ENCODE measurements around the gene DPYSL3. TPM values are rescaled to one million over a fixed set of nuclear protein-coding genes. Genes with fewer than 3 reads are reported as not detected.

DPYSL3 gene
- total RNA-seq, 1 experiment from 2014 or later = 17.2 TPM

DNA sequence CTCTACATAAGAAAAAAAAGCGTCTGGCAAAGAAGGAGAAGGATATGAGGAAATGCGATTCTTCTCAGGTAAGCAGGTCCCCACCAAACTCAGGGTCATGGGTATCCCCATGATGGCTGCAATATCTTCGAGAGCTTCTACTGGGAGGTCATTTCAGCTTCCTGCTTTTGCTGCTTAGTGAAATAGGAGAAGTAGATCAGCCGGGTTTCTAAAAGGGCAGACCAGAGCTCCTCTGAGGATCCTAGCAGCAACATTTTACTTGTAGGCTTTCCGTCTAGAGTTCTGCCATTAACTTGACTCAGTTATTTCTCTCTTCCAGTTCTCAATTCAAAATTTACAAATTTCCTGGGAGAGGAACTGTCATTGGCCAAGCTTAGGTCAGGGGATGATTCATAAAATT is 134.7 kb downstream of the DPYSL3 start (continued):
- TF ChIP-seq, protein P1, sequence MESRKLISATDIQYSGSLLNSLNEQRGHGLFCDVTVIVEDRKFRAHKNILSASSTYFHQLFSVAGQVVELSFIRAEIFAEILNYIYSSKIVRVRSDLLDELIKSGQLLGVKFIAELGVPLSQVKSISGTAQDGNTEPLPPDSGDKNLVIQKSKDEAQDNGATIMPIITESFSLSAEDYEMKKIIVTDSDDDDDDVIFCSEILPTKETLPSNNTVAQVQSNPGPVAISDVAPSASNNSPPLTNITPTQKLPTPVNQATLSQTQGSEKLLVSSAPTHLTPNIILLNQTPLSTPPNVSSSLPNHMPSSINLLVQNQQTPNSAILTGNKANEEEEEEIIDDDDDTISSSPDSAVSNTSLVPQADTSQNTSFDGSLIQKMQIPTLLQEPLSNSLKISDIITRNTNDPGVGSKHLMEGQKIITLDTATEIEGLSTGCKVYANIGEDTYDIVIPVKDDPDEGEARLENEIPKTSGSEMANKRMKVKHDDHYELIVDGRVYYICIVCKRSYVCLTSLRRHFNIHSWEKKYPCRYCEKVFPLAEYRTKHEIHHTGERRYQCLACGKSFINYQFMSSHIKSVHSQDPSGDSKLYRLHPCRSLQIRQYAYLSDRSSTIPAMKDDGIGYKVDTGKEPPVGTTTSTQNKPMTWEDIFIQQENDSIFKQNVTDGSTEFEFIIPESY (IDR thresholded peaks at IDR 0.05; ENCODE audit: extremely low read depth, insufficient replicate concordance, low read length) = no peak
- no peak for TF ChIP-seq JUND (IDR thresholded peaks at IDR 0.05)
- no peak for TF ChIP-seq CBX3 (IDR thresholded peaks at IDR 0.05; ENCODE audit: low read depth)
- no peak for TF ChIP-seq EGR1 (IDR thresholded peaks at IDR 0.05; ENCODE audit: low read depth)
- no peak for TF ChIP-seq FOSL1 (IDR thresholded peaks at IDR 0.05; ENCODE audit: low read depth)
- TF ChIP-seq ELF1 (IDR thresholded peaks at IDR 0.05; ENCODE audit: borderline replicate concordance, low read depth) = no peak
- TF ChIP-seq POLR2AphosphoS5 (IDR thresholded peaks at IDR 0.05; ENCODE audit: low read depth, low read length) = no peak
- no peak for TF ChIP-seq EZH2 (IDR thresholded peaks at IDR 0.05)
- no peak for TF ChIP-seq CEBPB (IDR thresholded peaks at IDR 0.05; ENCODE audit: low read depth)
- TF ChIP-seq ZNF274 (IDR thresholded peaks at IDR 0.05; ENCODE audit: low read depth, low read length) = no peak
- no peak for TF ChIP-seq ZFX (IDR thresholded peaks at IDR 0.05)
- no peak for TF ChIP-seq SRF (IDR thresholded peaks at IDR 0.05; ENCODE audit: low read depth)

DNA sequence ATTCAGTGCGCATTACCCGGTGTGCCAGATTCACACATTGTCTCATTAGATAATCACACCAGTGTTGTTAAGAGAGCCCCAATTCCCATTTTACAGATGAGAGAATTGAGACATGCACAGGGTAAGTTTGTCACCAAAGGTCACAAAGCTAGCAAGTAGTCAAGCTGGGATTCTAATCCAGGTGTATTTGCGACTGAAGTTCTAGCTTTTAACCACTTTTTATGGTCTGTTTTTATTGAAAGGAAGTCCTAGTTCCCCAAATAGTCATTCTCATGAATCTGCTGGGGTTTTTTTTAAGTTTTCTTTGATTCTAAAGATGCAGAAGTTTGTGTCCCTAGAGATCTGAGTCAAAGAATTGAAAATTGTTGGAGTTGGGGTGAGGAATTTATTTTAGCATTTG is 136.5 kb downstream of the DPYSL3 start:
- H4K20me1 ChIP-seq (ENCODE audit: insufficient read depth) = no peaks in the 10 kb centered on the region
- H3K79me2 ChIP-seq (ENCODE audit: insufficient read depth, low read length) = no peaks in the 10 kb centered on the region
- H2AFZ ChIP-seq (ENCODE audit: low read depth, low read length, poor library complexity, severe bottlenecking) = no peak overlapping the region
- no peak for ATAC-seq
- no peak overlapping the region for H3K4me3 ChIP-seq (replicated peaks in 1 of 2; ENCODE audit: low read depth in 1 of 2, low read length in 2 of 2)
- H3K9me2 ChIP-seq (ENCODE audit: insufficient read depth) = no peaks in the 10 kb centered on the region
- no peak overlapping the region for H3K9ac ChIP-seq (ENCODE audit: low read length)
- ChIA-PET RAD21 (ENCODE audit: low non-redundant PET in 1 of 2, low total read pairs in 2 of 2, uncharacterized antibody in 2 of 2, unreplicated experiment in 2 of 2) (no interaction called here), POLR2A (no interaction called here), CTCF (no interaction called here)
- intact Hi-C loops (cut with micrococcal nuclease) = no loop called here
- H3K27me3 ChIP-seq (ENCODE audit: insufficient read depth, low read length) = no peaks in the 10 kb centered on the region
- DNase-seq (ENCODE audit: low read depth, low spot score) = no peak
- no peaks in the 10 kb centered on the region for H3K36me3 ChIP-seq (ENCODE audit: control insufficient read depth in 1 of 2, insufficient read depth in 2 of 2, low read length in 2 of 2)
- no peak overlapping the region for H3K27ac ChIP-seq (ENCODE audit: low read depth, low read length)
- BruUV-seq (replicated peaks) = no TSS peak
- no peaks in the 10 kb centered on the region for H3K4me1 ChIP-seq (ENCODE audit: control insufficient read depth in 1 of 2, insufficient read depth in 2 of 2, low read length in 2 of 2)
- no peaks in the 10 kb centered on the region for H3K9me3 ChIP-seq (ENCODE audit: control insufficient read depth in 1 of 2, insufficient read depth in 1 of 2, low read depth in 1 of 2, low read length in 2 of 2)
- TF ChIP-seq SRF (IDR thresholded peaks at IDR 0.05; ENCODE audit: low read depth) (no peak), SP1 (IDR thresholded peaks at IDR 0.05; ENCODE audit: low read depth) (no peak), ZFX (IDR thresholded peaks at IDR 0.05) (no peak)
- TF ChIP-seq, protein P2, sequence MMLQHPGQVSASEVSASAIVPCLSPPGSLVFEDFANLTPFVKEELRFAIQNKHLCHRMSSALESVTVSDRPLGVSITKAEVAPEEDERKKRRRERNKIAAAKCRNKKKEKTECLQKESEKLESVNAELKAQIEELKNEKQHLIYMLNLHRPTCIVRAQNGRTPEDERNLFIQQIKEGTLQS (IDR thresholded peaks at IDR 0.05) = no peak
- no peak overlapping the region for H3K4me2 ChIP-seq (ENCODE audit: low read length)
